GM23248 (cell line): Measurements from ENCODE around the gene LCE4A.

Experiments
- EZH2 ChIP-seq: fragments of 200-600 bp; sonication (generic); IDR thresholded peaks from 2 replicates; pipeline ENCODE4 v1.6.1; 2018; ENCODE audit warnings: antibody characterized with exemption, mild to moderate bottlenecking; ENCODE audit not compliant: insufficient read depth, poor library complexity, severe bottlenecking
- EZH2phosphoT487 ChIP-seq: fragments of 200-600 bp; sonication (generic); IDR thresholded peaks from 2 replicates; pipeline ENCODE4 v1.6.1; 2018; ENCODE audit warnings: antibody characterized with exemption, moderate library complexity, mild to moderate bottlenecking, low read depth; ENCODE audit not compliant: insufficient read depth

DNA sequence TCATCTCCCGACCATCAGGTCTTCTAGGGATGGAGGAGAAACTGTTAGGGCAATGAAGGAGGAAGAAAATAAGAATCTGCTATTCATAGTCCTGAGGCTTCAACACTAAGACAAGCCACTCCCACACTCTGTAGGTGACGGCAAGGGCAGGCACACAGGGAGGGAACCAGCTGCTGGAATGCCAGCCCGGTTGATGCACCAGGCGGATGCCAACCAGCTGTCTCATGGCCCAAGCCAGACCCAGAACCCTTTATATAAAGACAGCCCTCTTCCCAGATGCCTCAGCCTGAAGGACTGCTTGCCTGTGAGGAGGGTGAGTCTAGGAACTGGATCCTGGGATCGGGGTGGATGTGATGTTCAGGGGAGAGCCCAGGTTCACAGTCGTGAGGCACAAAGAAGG, 49.8 kb downstream of the LCE4A start, which contains the start of gene KPRP:
- TF ChIP-seq EZH2 (no peak), EZH2phosphoT487 (no peak)
